Left lung (tissue), 10 donors: ENCODE data around the gene R3HCC1L. TPM values are rescaled to one million over a fixed set of nuclear protein-coding genes. Genes with fewer than 3 reads are reported as not detected.

Experiments
- ATAC-seq: fragments of 200-7000 bp; cut with Tn5 transposase; one replicate; pipeline ENCODE4 v1.9.1; 2020; ENCODE audit warnings: moderate library complexity
- DNase-seq, 4 donors: peaks; one replicate each; pipeline ENCODE4 v3.0.0-alpha.2; 2013 to 2020
- H3K27ac ChIP-seq, 2 donors: fragments of 200-600 bp; sonication (generic) in 1 of 2; one replicate each; pipeline versions ENCODE4 v1.5.0 to v1.8.0; 2020 to 2021
- H3K27me3 ChIP-seq, 2 donors: fragments of 200-600 bp; sonication (generic) in 1 of 2; one replicate each; pipeline versions ENCODE4 v1.5.0 to v1.8.0; 2020 to 2021
- H3K36me3 ChIP-seq, 2 donors: fragments of 200-600 bp; sonication (generic) in 1 of 2; one replicate each; pipeline versions ENCODE4 v1.5.0 to v1.8.0; 2020 to 2021
- H3K4me1 ChIP-seq, 2 donors: fragments of 200-600 bp; one replicate each; pipeline ENCODE4 v1.8.0; 2021
- H3K4me3 ChIP-seq, 2 donors: fragments of 200-600 bp; sonication (generic) in 1 of 2; one replicate each; pipeline versions ENCODE4 v1.5.0 to v1.8.0; 2020 to 2021; ENCODE audit warnings: mild to moderate bottlenecking in 1 of 2
- H3K9me3 ChIP-seq, 2 donors: fragments of 200-600 bp; sonication (generic) in 1 of 2; one replicate each; pipeline versions ENCODE4 v1.5.0 to v1.8.0; 2020 to 2021
- CTCF ChIP-seq, 2 donors: fragments of 200-600 bp; sonication (generic) in 1 of 2; IDR thresholded peaks; one replicate each; pipeline versions ENCODE4 v1.5.0 to v1.8.0; 2021; ENCODE audit warnings: antibody characterized with exemption in 2 of 2
- intact Hi-C, 2 donors: fragments of 100-400 bp; cut with DNase I; formaldehyde crosslinking; loops; one replicate each; pipeline versions ENCODE4 v1.11.2 to v1.14.2; 2022
- polyA plus RNA-seq, 6 donors: library from polyadenylated mRNA; unstranded; fragments of 120-200 nt; gene quantifications; one replicate each; pipeline ENCODE4 v1.2.1, GENCODE V29; 2013; ENCODE audit not compliant: insufficient read length in 6 of 6
- total RNA-seq, 2 donors: library from RNA; stranded (reverse); fragmentation: NEBNext Ultra II Directional; extraction: Animal tissue kit (Norgen Biotek cat#: 25700); gene quantifications; one replicate each; pipeline ENCODE4 v1.2.1, GENCODE V29; 2021
- donor health status: DM: no; HTN: yes; CAD: no.
- donor health status: DM: no; HTN: no; CAD: no.

R3HCC1L gene
- total and polyA plus RNA-seq, 8 donors = 10.3 to 24.1 (median 18.5) TPM

DNA sequence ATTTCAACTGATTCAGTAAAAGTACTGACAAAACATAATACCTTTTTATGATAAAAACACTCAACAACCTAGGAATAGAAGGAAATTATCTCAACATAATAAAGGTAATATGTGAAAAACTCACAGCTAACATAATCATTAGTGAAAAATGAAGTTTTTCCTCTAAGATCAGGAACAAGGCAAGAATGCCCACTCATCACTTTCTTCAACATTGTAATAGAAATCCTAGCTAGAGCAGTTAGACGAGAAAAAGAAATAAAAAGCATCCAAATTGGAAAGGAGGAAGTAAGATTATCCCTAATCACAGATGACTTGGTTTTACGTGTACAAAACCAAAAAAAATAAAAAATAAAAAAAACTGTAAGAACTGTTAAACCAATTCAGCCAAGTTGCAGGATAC, 58.6 kb downstream of the R3HCC1L start:
- Histone ChIP-seq H3K4me1 (no peaks in the 10 kb centered on the region), H3K27me3 (no peaks in the 10 kb centered on the region), H3K9me3 (peaks cover 0 to 6% of the 10 kb centered on the region in 2 donors), H3K4me3 (no peak overlapping the region), H3K27ac (no peak overlapping the region), H3K36me3 (peaks cover 0 to 12% of the 10 kb centered on the region in 2 donors)
- ATAC-seq (no peak), DNase-seq (no peak)
- no peak for TF ChIP-seq CTCF (IDR thresholded peaks at IDR 0.05)
- intact Hi-C loops = no loop called here

- TF ChIP-seq CTCF (IDR thresholded peaks at IDR 0.05) = no peak
- Histone ChIP-seq H3K27ac (no peak overlapping the region), H3K27me3 (no peaks in the 10 kb centered on the region), H3K4me3 (no peak overlapping the region), H3K9me3 (peaks cover 0 to 6% of the 10 kb centered on the region in 2 donors), H3K36me3 (peaks cover 0 to 7% of the 10 kb centered on the region in 2 donors), H3K4me1 (no peaks in the 10 kb centered on the region)
- ATAC-seq (no peak), DNase-seq (no peak)
- intact Hi-C loops = no loop called here
These were observed 60.2 kb downstream of the R3HCC1L start for GRCh38 chr10:98194633-98195032.

DNA sequence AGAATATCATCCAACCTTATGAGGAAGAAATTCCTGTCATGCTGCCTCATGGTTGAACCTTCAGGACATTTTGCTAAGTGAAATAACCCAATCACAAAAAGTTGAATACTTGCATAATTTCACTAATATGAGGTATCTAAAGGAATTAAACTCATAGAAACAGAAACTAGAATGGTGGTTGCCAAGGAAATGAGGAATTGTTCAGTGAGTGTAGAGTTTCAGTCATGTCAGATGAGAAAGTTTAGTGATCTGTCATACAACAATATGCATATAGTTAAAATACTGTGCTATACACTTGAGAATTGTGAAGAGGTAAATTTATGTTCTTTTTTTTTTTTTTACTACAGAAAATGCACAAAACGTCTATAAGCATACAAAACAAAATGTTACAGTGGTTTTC, 60.7 kb downstream of the R3HCC1L start:
- peaks cover 0 to 6% of the 10 kb centered on the region in 2 donors for H3K9me3 ChIP-seq
- TF ChIP-seq CTCF (IDR thresholded peaks at IDR 0.05) = no peak
- ATAC-seq (no peak), DNase-seq (no peak)
- no peaks in the 10 kb centered on the region for H3K4me1 ChIP-seq
- peaks cover 0 to 7% of the 10 kb centered on the region in 2 donors for H3K36me3 ChIP-seq
- no peak overlapping the region for H3K27ac ChIP-seq
- H3K4me3 ChIP-seq = no peak overlapping the region
- intact Hi-C loops = no loop called here
- H3K27me3 ChIP-seq = no peaks in the 10 kb centered on the region

GRCh38 chr10:98196985-98197384, 62.5 kb downstream of the R3HCC1L start:
- intact Hi-C loops = no loop called here

GRCh38 chr10:98201760-98202159, 67.3 kb downstream of the R3HCC1L start:
- ATAC-seq (no peak), DNase-seq (no peak)
- no peak overlapping the region for H3K4me3 ChIP-seq
- no peaks in the 10 kb centered on the region for H3K9me3 ChIP-seq
- no peaks in the 10 kb centered on the region for H3K36me3 ChIP-seq
- intact Hi-C loops = no loop called here
- H3K27ac ChIP-seq = no peak overlapping the region
- no peaks in the 10 kb centered on the region for H3K27me3 ChIP-seq
- no peaks in the 10 kb centered on the region for H3K4me1 ChIP-seq
- TF ChIP-seq CTCF (IDR thresholded peaks at IDR 0.05) = no peak

More at GRCh38 chr10:98196985-98197384, 62.5 kb downstream of the R3HCC1L start:
- ATAC-seq (no peak), DNase-seq (no peak)
- Histone ChIP-seq H3K27ac (no peak overlapping the region), H3K4me1 (no peaks in the 10 kb centered on the region), H3K9me3 (peaks cover 0 to 6% of the 10 kb centered on the region in 2 donors), H3K4me3 (no peak overlapping the region), H3K36me3 (no peaks in the 10 kb centered on the region), H3K27me3 (no peaks in the 10 kb centered on the region)
- no peak for TF ChIP-seq CTCF (IDR thresholded peaks at IDR 0.05)
